ENCODE results near the gene HTR3D.
A peak's percentile ranks its signal among the peaks of the same experiment; 100 is the strongest.
"Not testable (repeated sequence)": the region's sequence is repeated elsewhere in the genome, so short reads cannot be mapped to it uniquely, and the experiment has no call there.

Gene HTR3D

GRCh38 chr3:184016811-184017671 is 14.5 kb upstream of the HTR3D start:
- peak; percentile 85 for DNase-seq (ENCODE audit: low spot score)

GRCh38 chr3:184017672-184018423 is 13.7 kb upstream of the HTR3D start, which contains the start of gene ABCC5:
TSS of gene ABCC5 (minus strand) at chr3:184017884. CDS start at chr3:184014392, 3,492 bp downstream.
- DNase-seq (ENCODE audit: low spot score), result peak; percentile 97

DNA sequence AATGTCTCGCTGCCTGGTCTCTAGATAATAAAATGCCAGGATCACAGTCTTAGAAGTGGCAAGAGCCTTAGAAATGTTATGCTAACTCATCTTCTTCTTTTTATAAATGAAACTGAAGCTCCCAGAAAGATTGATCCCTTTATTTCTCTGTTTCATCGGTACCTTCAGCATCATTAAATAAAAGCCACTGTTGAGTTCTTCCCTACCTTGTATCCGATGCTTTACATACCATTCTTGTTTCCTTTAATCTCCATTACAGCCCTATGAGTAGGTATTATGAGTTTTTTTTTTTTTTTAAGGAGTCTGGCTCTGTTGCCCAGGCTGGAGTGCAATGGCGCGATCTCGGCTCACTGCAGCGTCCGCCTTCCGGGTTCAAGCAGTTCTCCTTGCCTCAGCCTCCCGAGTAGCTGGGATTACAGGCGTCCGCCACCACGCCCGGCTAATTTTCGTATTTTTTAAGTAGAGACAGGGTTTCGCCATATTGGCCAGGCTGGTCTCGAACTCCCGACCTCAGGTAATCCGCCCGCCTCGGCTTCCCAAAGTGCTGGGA is 13.0 kb upstream of the HTR3D start:
- DNase-seq (ENCODE audit: low spot score), result no peak

GRCh38 chr3:184022323-184022722 is 9.2 kb upstream of the HTR3D start:
- no peak for DNase-seq (ENCODE audit: low spot score)

DNA sequence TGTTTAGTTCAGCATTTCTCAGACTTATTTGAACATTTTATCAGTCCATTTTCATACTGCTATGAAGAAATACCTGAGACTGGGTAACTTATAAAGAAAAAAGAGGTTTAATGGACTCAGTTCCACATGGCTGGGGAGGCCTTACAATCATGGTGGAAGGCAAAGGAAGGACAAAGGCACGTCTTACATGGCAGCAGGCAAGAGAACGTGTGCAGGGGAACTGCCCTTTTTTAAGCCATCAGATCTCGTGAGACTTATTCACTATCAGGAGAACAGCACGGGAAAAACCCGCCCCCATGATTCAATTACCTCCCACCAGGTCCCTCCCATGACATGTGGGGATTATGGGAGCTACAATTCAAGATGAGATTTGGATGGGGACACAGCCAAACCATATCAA is 6.3 kb upstream of the HTR3D start:
- not testable (repeated sequence) for DNase-seq (ENCODE audit: low spot score)

- DNase-seq (ENCODE audit: low spot score), result not testable (repeated sequence)
These were observed 3.2 kb upstream of the HTR3D start for GRCh38 chr3:184028275-184028890.

DNA sequence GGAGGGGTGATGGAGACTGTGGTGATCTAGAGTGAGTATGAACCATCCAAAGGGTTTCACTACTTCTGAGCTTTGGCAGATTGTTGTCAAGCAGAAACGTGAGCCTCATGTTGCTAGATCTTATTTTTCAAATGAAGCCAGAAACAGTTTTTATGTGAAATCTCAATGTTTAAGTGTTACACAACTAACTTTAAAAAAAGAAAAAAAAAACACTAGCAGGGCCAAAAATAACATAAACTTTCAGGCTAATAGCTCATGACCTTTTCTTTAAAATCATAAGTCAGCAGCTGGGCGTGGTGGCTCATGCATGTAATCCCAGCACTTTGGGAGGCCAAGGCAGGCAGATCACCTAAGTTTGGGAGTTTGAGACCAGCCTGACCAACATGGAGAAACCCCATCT is 2.1 kb upstream of the HTR3D start:
- no peak for DNase-seq (ENCODE audit: low spot score)

- no peak for DNase-seq (ENCODE audit: low spot score)
These were observed 1.0 kb upstream of the HTR3D start for GRCh38 chr3:184030536-184030935.

DNA sequence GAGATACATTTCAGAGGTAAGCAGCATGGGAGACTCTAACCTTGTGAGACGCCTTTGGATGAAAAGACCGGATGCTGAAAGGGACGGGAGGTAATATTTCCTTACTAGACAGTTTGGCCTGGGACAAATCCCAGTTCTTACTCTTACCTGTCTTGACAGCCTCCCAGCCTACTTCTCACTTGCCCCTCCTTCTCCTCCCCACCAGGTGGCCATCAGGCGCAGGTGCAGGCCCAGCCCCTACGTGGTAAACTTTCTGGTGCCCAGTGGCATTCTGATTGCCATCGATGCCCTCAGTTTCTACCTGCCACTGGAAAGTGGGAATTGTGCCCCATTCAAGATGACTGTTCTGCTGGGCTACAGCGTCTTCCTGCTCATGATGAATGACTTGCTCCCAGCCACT is 6.3 kb downstream of the HTR3D start:
- no peak for DNase-seq (ENCODE audit: low spot score)

DNA sequence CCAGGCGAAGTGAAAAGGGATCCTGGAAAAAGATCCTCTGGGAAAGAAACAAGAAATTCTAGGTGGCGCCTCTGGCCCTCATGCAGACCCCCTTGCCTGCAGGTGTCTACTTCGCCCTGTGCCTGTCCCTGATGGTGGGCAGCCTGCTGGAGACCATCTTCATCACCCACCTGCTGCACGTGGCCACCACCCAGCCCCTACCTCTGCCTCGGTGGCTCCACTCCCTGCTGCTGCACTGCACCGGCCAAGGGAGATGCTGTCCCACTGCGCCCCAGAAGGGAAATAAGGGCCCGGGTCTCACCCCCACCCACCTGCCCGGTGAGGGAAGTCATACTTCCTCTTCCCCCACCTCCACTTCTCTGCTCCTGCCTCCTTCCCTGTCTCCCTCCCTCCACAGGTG is 6.8 kb downstream of the HTR3D start:
- DNase-seq (ENCODE audit: low spot score), result not testable (repeated sequence)

- no peak for DNase-seq (ENCODE audit: low spot score)
These were observed 7.9 kb downstream of the HTR3D start for GRCh38 chr3:184039414-184039813.

- DNase-seq (ENCODE audit: low spot score), result peak; percentile 67
These were observed 8.5 kb downstream of the HTR3D start for GRCh38 chr3:184040010-184040409.

- DNase-seq (ENCODE audit: low spot score), result no peak
These were observed 11.1 kb downstream of the HTR3D start for GRCh38 chr3:184042617-184043016.

GRCh38 chr3:184045995-184046394 is 14.5 kb downstream of the HTR3D start:
- DNase-seq (ENCODE audit: low spot score), result no peak

DNA sequence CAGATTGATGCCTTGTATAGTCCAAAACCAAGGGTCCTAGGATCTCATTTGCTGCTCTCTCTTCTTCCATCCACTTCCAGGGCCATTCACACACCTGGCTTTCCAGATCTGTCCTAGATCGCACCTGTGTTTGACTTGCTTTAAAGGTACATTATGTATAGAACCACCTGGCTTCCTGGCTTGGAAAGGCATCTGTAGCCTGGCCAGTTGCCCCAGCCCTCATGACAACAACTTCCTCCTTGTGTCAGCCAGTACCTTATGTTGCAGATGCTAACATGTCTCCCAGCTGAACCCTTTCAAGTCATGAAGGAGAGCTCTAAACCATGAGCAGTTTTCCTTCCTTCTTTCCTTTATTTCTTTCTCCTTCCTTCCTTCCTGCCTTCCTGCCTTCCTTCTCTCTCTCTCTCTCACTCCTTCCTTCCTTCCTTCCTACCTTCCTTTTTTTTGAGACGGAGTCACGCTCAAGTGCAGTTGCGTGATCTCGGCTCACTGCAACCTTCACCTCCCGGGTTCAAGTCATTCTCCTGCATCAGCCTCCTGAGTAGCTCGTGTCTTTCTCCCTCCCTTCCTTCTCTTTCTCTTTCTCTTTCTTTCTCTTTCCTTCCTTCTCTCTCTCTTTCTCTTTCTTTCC is 18.8 kb downstream of the HTR3D start:
- DNase-seq (ENCODE audit: low spot score), result no peak

- no peak for DNase-seq (ENCODE audit: low spot score)
These were observed 21.2 kb downstream of the HTR3D start, which contains the start of gene HTR3C for GRCh38 chr3:184052767-184053166. TSS of gene HTR3C (plus strand) at chr3:184053047. CDS start at chr3:184053081, 34 bp downstream.

- DNase-seq (ENCODE audit: low spot score), result peak; percentile 41
These were observed 26.5 kb downstream of the HTR3D start for GRCh38 chr3:184058029-184058428.

- no peak for DNase-seq (ENCODE audit: low spot score)
These were observed 27.9 kb downstream of the HTR3D start for GRCh38 chr3:184059424-184059823.

- no peak for DNase-seq (ENCODE audit: low spot score)
These were observed 31.1 kb downstream of the HTR3D start for GRCh38 chr3:184062637-184063036.

DNA sequence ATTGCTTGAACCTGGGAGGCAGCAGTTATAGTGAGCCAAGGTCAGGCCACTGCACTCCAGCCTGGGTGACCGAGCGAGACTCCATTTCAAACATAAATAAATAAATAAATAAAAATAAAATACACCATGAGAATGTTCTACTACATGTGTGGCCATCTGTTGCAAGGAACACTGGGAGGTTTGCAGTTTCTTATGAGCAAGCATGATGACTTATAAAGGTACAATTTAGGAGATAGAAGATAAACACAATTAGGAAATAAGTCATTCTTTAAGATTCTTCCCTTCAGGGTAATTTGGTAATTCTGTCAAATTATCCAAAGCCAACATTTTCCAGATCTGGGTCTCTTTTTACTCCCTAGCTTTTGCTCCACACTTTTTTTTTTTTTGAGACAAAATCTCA is 34.7 kb downstream of the HTR3D start:
- no peak for DNase-seq (ENCODE audit: low spot score)

- no peak for DNase-seq (ENCODE audit: low spot score)
These were observed 36.1 kb downstream of the HTR3D start for GRCh38 chr3:184067573-184068055.

GRCh38 chr3:184068344-184068743 is 36.8 kb downstream of the HTR3D start:
- DNase-seq (ENCODE audit: low spot score), result no peak

Data from AG08395 (cell line).